Measurements from ENCODE around the gene GMDS.

The GMDS gene

DNA sequence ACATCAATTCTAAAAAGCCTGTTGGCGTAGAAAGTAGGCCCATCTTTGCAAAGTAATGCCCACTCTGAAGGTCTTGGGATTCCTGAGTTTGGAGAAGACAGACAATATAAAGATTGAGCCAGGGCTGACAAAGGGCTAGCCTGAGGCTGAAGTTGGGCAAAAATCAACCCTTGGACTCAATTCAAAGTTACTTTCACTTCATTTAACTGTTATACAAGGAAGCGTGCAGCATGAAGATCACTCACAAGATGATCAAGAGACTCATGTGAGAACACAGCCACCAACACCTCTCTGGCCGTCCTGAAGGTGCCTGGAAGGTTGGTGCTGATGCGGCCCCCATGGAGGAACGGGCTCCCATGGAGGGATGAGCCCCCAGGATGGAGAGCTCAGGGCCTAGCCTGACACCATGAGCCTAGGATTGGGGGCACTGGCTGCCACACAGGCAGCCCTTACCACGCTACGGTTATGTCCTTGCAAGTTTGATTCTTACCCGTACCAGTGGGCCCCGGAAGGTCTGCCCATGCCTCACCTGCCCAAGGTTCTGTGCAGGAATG, 609.1 kb downstream of the GMDS start:
- TF ChIP-seq, protein P1, sequence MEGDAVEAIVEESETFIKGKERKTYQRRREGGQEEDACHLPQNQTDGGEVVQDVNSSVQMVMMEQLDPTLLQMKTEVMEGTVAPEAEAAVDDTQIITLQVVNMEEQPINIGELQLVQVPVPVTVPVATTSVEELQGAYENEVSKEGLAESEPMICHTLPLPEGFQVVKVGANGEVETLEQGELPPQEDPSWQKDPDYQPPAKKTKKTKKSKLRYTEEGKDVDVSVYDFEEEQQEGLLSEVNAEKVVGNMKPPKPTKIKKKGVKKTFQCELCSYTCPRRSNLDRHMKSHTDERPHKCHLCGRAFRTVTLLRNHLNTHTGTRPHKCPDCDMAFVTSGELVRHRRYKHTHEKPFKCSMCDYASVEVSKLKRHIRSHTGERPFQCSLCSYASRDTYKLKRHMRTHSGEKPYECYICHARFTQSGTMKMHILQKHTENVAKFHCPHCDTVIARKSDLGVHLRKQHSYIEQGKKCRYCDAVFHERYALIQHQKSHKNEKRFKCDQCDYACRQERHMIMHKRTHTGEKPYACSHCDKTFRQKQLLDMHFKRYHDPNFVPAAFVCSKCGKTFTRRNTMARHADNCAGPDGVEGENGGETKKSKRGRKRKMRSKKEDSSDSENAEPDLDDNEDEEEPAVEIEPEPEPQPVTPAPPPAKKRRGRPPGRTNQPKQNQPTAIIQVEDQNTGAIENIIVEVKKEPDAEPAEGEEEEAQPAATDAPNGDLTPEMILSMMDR (IDR thresholded peaks at IDR 0.05; ENCODE audit: low read depth, low read length) = no peak

GRCh38 chr6:1635305-1636010, 609.9 kb downstream of the GMDS start:
- H3K4me3 ChIP-seq (replicated peaks in 1 of 2; ENCODE audit: low read depth in 2 of 2, low read length in 2 of 2) = no peak overlapping the region
- TF ChIP-seq, protein P1 (IDR thresholded peaks at IDR 0.05; ENCODE audit: low read depth, low read length) = no peak
- no peak for DNase-seq (ENCODE audit: low read depth in 2 of 2)

More for the DNA sequence above, 609.1 kb downstream of the GMDS start:
- DNase-seq (ENCODE audit: low read depth in 2 of 2) = no peak
- no peak overlapping the region for H3K4me3 ChIP-seq (replicated peaks in 1 of 2; ENCODE audit: low read depth in 2 of 2, low read length in 2 of 2)

GRCh38 chr6:1634081-1634480, 611.3 kb downstream of the GMDS start:
- no peak for DNase-seq (ENCODE audit: low read depth in 2 of 2)
- TF ChIP-seq, protein P1 (IDR thresholded peaks at IDR 0.05; ENCODE audit: low read depth, low read length) = no peak
- H3K4me3 ChIP-seq (replicated peaks in 1 of 2; ENCODE audit: low read depth in 2 of 2, low read length in 2 of 2) = no peak overlapping the region

DNA sequence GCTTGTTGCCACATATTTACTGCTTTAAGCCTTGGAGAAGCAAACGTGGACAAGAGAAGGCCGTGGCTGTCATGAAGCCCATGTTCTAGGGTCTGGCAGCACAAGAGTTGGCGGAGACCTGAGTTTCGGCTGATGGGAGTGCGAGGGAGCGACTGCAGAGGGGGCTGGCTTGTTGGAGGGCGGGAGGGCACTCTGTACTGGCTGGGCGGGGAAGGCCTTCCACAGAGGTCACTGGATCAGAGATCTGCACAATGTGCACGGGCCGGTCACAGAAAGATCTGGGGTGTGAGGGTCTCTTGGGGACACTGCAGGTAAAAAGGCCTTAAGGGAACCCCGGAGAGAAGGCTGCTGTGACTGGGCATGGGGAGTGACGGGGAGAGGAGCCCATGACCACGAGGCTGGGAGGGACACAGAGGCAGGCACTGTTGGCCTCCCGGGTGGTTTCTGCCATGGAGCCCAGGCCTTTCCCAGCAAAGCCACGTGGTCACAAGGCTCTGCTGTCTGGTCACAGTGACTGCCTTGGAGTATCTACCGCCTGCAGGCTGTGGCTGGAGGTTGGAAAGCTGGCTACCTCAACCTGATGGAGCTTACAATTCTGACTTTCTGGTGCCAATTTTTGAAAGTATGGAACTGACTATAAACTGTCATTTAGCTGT, 611.9 kb downstream of the GMDS start:
- H3K4me3 ChIP-seq (replicated peaks in 1 of 2; ENCODE audit: low read depth in 2 of 2, low read length in 2 of 2) = no peak overlapping the region
- TF ChIP-seq, protein P1 (IDR thresholded peaks at IDR 0.05; ENCODE audit: low read depth, low read length) = no peak
- DNase-seq (ENCODE audit: low read depth in 2 of 2) = no peak

- no peak overlapping the region for H3K4me3 ChIP-seq (replicated peaks in 1 of 2; ENCODE audit: low read depth in 2 of 2, low read length in 2 of 2)
- no peak for DNase-seq (ENCODE audit: low read depth in 2 of 2)
- TF ChIP-seq, protein P1 (IDR thresholded peaks at IDR 0.05; ENCODE audit: low read depth, low read length) = no peak
These were observed 614.2 kb downstream of the GMDS start for GRCh38 chr6:1631251-1631650.

- no peak overlapping the region for H3K4me3 ChIP-seq (replicated peaks in 1 of 2; ENCODE audit: low read depth in 2 of 2, low read length in 2 of 2)
- TF ChIP-seq, protein P1 (IDR thresholded peaks at IDR 0.05; ENCODE audit: low read depth, low read length) = no peak
- peak in 1 of 2 donors; percentile 56 for DNase-seq (ENCODE audit: low read depth in 2 of 2)
These were observed 614.6 kb downstream of the GMDS start for GRCh38 chr6:1630771-1631217.
